ENCODE results near the gene RAB4B. TPM values are rescaled to one million over a fixed set of nuclear protein-coding genes. Genes with fewer than 3 reads are reported as not detected.

Gene RAB4B
- total RNA-seq, 2 donors from 2014 or later = 65.9 to 67.9 TPM

GRCh38 chr19:40800339-40800996 is 22.4 kb downstream of the RAB4B start:
- no peak for ATAC-seq
- intact Hi-C loops (cut with DNase I, micrococcal nuclease) = no loop called here
- no peak for DNase-seq

- ATAC-seq (no peak), DNase-seq (peak in 1 of 2 donors; percentile 37)
- intact Hi-C loops (cut with DNase I, micrococcal nuclease) = no loop called here
These were observed 22.9 kb downstream of the RAB4B start for GRCh38 chr19:40800997-40801377.

- intact Hi-C loops (cut with DNase I, micrococcal nuclease) = no loop called here
- ATAC-seq (no peak), DNase-seq (no peak)
These were observed 23.6 kb downstream of the RAB4B start for GRCh38 chr19:40801426-40802299.

- intact Hi-C loops (cut with DNase I, micrococcal nuclease) = no loop called here
- DNase-seq (peak; percentile 74 to 83), ATAC-seq (peak; percentile 35)
These were observed 24.5 kb downstream of the RAB4B start for GRCh38 chr19:40802300-40803169.

GRCh38 chr19:40803170-40803856 is 25.3 kb downstream of the RAB4B start:
- DNase-seq (peak in 1 of 2 donors; percentile 23), ATAC-seq (no peak)
- intact Hi-C loops (cut with DNase I, micrococcal nuclease) = no loop called here

GRCh38 chr19:40803857-40804782 is 26.1 kb downstream of the RAB4B start:
- DNase-seq = peak; percentile 80 to 89
- peak; percentile 48 for ATAC-seq
- intact Hi-C loops (cut with DNase I, micrococcal nuclease) = no loop called here

DNA sequence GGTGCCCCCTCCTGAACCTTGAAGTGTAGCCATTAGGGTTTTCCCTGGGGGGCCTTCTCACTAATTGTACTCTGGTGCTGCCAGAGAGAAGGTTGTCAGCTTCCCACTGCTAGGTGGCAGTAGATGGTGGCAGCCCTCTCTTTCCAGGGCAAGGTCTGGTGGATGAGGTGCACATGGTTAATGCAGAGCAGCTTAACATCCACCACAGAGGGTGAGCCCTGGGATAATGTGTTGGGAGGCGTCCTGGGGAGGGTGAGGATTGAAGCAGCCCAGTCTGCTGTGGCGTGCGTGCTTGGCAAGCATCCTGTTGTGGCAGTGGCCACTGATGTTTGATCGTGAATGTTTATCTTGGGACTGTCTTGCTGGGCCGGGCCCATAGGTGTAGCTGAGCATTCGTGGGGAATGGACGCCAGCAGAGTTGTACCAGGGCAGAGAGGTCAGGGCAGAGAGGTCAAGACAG is 26.8 kb downstream of the RAB4B start:
- no peak for DNase-seq
- intact Hi-C loops (cut with DNase I, micrococcal nuclease) = no loop called here
- ATAC-seq = peak; percentile 0

- peak in 1 of 2 donors; percentile 43 for DNase-seq
- ATAC-seq = peak; percentile 27
- intact Hi-C loops (cut with DNase I, micrococcal nuclease) = no loop called here
These were observed 27.3 kb downstream of the RAB4B start for GRCh38 chr19:40805258-40805868.

DNA sequence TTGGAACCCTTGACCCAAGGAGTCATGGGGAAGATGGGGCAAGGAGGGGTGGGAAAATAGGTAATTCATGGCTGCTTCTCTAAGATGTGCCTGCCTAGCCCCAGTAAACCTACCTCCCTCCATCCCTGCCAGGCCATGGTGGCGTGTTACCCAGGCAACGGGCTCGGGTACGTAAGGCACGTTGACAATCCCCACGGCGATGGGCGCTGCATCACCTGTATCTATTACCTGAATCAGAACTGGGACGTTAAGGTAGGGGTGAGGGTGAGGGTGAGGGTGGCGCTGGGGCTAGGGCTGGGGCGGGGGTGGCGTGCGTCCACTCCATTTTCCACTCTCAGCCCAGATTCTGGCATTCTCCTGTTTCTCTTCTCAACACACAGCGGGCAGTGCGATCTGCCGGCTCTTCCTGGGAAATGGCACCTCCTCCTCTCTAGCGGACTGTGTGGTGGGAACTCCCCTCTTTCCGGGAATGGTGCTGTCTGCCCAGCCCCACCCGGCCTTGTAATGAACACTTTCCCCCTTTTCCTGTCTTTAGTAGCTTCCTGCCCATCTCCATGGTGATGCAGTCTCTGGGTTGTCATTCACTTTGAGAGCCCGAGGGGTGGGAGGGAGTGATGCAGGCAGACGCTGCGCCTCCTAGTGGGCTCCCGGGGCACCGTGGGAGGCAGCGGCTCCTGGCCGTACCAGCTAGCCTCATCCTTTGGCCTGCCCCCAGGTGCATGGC is 28.5 kb downstream of the RAB4B start:
- intact Hi-C loops (cut with DNase I, micrococcal nuclease) = no loop called here
- DNase-seq (peak; percentile 68 to 73), ATAC-seq (no peak)

GRCh38 chr19:40807147-40808020 is 29.3 kb downstream of the RAB4B start:
- ATAC-seq (no peak), DNase-seq (peak in 1 of 2 donors; percentile 43)
- intact Hi-C loops (cut with DNase I, micrococcal nuclease) = no loop called here

DNA sequence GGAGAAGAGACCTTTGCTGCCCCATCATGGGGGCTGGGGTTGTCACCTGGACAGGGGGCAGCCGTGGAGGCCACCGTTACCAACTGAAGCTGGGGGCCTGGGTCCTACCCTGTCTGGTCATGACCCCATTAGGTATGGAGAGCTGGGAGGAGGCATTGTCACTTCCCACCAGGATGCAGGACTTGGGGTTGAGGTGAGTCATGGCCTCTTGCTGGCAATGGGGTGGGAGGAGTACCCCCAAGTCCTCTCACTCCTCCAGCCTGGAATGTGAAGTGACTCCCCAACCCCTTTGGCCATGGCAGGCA is 29.9 kb downstream of the RAB4B start:
- no peak for ATAC-seq
- no peak for DNase-seq
- intact Hi-C loops (cut with DNase I, micrococcal nuclease) = no loop called here

DNA sequence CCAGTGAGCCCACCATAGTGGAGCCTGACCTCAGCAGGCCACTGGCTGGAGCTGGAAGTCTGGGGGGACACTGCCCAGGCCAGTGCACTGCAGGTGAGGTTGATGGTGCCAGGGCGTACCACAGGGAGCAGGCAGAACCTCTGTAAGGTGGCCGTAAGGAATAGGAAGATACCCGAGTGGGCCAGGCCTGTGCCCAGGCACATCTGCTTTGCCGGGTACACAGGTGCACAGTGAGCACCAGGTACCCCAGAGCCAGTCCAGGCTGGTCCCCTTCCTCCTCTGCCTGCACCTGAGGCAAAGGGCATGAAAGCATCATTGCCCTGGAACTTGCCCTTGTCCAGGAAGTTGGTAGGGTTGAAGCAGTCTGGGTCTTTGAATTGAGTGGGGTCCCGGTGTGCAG is 30.4 kb downstream of the RAB4B start:
- ATAC-seq (no peak), DNase-seq (no peak)
- intact Hi-C loops (cut with DNase I, micrococcal nuclease) = no loop called here

GRCh38 chr19:40809358-40810086 is 31.5 kb downstream of the RAB4B start:
- ATAC-seq (no peak), DNase-seq (no peak)
- intact Hi-C loops (cut with DNase I, micrococcal nuclease) = loop anchor here in 1 of 2 donors (5.0 kb wide), 1 partner anchor 142 kb away; no protein-coding TSS in a partner anchor

- DNase-seq (no peak), ATAC-seq (no peak)
- intact Hi-C loops (cut with DNase I, micrococcal nuclease) = loop anchor here in 1 of 2 donors (5.0 kb wide), 1 partner anchor 143 kb away; no protein-coding TSS in a partner anchor
These were observed 32.1 kb downstream of the RAB4B start for GRCh38 chr19:40810160-40810559.
